Heart left ventricle (tissue), 13 donors: Measurements from ENCODE around the gene ZNF408.

ENCODE experiments used
- POLR2A ChIP-seq, 2 donors: fragments of 450-650 bp; IDR thresholded peaks; one replicate each; pipeline ENCODE4 v1.6.1; 2017; ENCODE audit warnings: antibody characterized with exemption in 2 of 2, mild to moderate bottlenecking in 2 of 2, moderate library complexity in 2 of 2
- TF ChIP-seq, protein P1 (sequence below), 12 donors: fragments of 200-600 bp; sonication (generic) in 4 of 12; IDR thresholded peaks; one replicate each; pipeline versions ENCODE4 v1.5.0 to v1.8.0; 2018 to 2022; ENCODE audit warnings: antibody characterized with exemption in 12 of 12, mild to moderate bottlenecking in 5 of 12
- donor health status: ischemic (EF 13 %, LVEDD 7.1; RV severe dilation, severe dysfunction).
- donor health status: DM: no; HTN: yes; CAD: no.
- donor health status: DM: no; HTN: no; CAD: no.
- donor health status: ischemic (EF 25% LVEDD 6.9; RV normal size, moderate dysfunction).
- donor health status: ischemic (EF 25% LVEDD 5.7; RV mildly dilated, moderate dysfunction).
- donor health status: ischemic (EF 35%, LVEDD 5.7; RV mildly dilated, moderate dysfunction).
- donor health status: nonischemic (EF 11% LVEDD 7.7; RV severe dilation, severe dysfunction).
- donor health status: DM: yes; HTN: yes; CAD: no.
- donor health status: PGD.
- donor health status: ischemic (EF 29% LVEDD 5.4; RV normal size, mild dysfunction).
- donor health status: nonischemic (EF 23%, LVEDD 6.1; RV moderate dilation, normal function).

- TF ChIP-seq, protein P1, sequence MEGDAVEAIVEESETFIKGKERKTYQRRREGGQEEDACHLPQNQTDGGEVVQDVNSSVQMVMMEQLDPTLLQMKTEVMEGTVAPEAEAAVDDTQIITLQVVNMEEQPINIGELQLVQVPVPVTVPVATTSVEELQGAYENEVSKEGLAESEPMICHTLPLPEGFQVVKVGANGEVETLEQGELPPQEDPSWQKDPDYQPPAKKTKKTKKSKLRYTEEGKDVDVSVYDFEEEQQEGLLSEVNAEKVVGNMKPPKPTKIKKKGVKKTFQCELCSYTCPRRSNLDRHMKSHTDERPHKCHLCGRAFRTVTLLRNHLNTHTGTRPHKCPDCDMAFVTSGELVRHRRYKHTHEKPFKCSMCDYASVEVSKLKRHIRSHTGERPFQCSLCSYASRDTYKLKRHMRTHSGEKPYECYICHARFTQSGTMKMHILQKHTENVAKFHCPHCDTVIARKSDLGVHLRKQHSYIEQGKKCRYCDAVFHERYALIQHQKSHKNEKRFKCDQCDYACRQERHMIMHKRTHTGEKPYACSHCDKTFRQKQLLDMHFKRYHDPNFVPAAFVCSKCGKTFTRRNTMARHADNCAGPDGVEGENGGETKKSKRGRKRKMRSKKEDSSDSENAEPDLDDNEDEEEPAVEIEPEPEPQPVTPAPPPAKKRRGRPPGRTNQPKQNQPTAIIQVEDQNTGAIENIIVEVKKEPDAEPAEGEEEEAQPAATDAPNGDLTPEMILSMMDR (IDR thresholded peaks at IDR 0.05), result no peak
- TF ChIP-seq POLR2A (IDR thresholded peaks at IDR 0.05), result no peak
Measured at GRCh38 chr11:46668480-46669085, 32.2 kb upstream of the ZNF408 start.
